GM12892 (cell line): ENCODE measurements around the gene RSKR.

Experiments used
- POLR2A ChIP-seq: IDR thresholded peaks from 2 replicates; pipeline ENCODE4 v1.6.1; 2011; ENCODE audit warnings: low read depth, low read length, control low read depth
- POLR2AphosphoS5 ChIP-seq: IDR thresholded peaks from 2 replicates; pipeline ENCODE4 v1.6.1; 2011; ENCODE audit warnings: low read depth, low read length, control low read depth

- no peak for TF ChIP-seq POLR2AphosphoS5
- TF ChIP-seq POLR2A: no peak
These were observed 16.2 kb downstream of the RSKR start for GRCh38 chr17:28597606-28598383.
